Naive thymus-derived CD4-positive, alpha-beta T cell (primary cell): ENCODE results near the gene LHPP. TPM values are rescaled to one million over a fixed set of nuclear protein-coding genes. Genes with fewer than 3 reads are reported as not detected.

ENCODE experiments used
- ATAC-seq: fragments of 150-1000 bp; cut with Tn5 transposase; 2 replicates; pipeline ENCODE4 v1.10.0; 2021; ENCODE audit warnings: mild to moderate bottlenecking, moderate library complexity
- CTCF ChIA-PET: fragments of 350-600 bp; sonication (Branson Sonifier 250); formaldehyde crosslinking; loops from one replicate; lab custom pipeline; 2021; ENCODE audit warnings: antibody characterized with exemption; lab: Charles Lee
- POLR2A ChIA-PET: fragments of 350-600 bp; sonication (Branson Sonifier 250); formaldehyde crosslinking; loops from one replicate; lab custom pipeline; 2021; ENCODE audit warnings: antibody characterized with exemption, inconsistent platforms; lab: Charles Lee
- DNase-seq, 9 donors: peaks; one replicate each; pipeline versions ENCODE4 v3.0.0 to v3.0.0-alpha.2; 2020 to 2022; ENCODE audit warnings: mixed read lengths in 1 of 9
- H3K27ac ChIP-seq: one replicate; pipeline ENCODE4 v1.7.0; 2013; ENCODE audit warnings: mild to moderate bottlenecking, low read depth, low read length, moderate library complexity
- H3K27me3 ChIP-seq, 2 donors: one replicate each; pipeline ENCODE4 v1.7.0; 2013; ENCODE audit warnings: low read length in 2 of 2, mild to moderate bottlenecking in 2 of 2, moderate library complexity in 2 of 2; ENCODE audit not compliant: control insufficient read depth in 2 of 2, insufficient read depth in 2 of 2
- H3K36me3 ChIP-seq, 3 experiments: 1 replicate in 2 of 3; 2 replicates in 1 of 3; pipeline ENCODE4 v1.7.0; 2013; ENCODE audit warnings: low read length in 3 of 3, mild to moderate bottlenecking in 3 of 3, moderate library complexity in 1 of 3; ENCODE audit not compliant: insufficient read depth in 3 of 3, control insufficient read depth in 2 of 3
- H3K4me1 ChIP-seq, 2 donors: one replicate each; pipeline ENCODE4 v1.7.0; 2013; ENCODE audit warnings: low read length in 2 of 2, mild to moderate bottlenecking in 2 of 2, moderate library complexity in 1 of 2; ENCODE audit not compliant: control insufficient read depth in 2 of 2, insufficient read depth in 2 of 2
- H3K4me3 ChIP-seq: 2 replicates; pipeline ENCODE4 v1.7.0; 2013; ENCODE audit warnings: mild to moderate bottlenecking, low read length
- H3K9me3 ChIP-seq, 3 experiments: 1 replicate in 2 of 3; 2 replicates in 1 of 3; pipeline ENCODE4 v1.7.0; 2013; ENCODE audit warnings: low read length in 3 of 3; ENCODE audit not compliant: control insufficient read depth in 2 of 3
- H3K27ac Mint-ChIP-seq, 9 donors: one replicate each; pipeline ENCODE4 v1.8.0; 2020 to 2022; ENCODE audit warnings: mixed read lengths in 9 of 9, mild to moderate bottlenecking in 8 of 9, moderate library complexity in 5 of 9, inconsistent platforms in 2 of 9
- H3K27me3 Mint-ChIP-seq, 5 donors: one replicate each; pipeline ENCODE4 v1.8.0; 2021 to 2022; ENCODE audit warnings: mixed read lengths in 5 of 5, mild to moderate bottlenecking in 1 of 5
- H3K36me3 Mint-ChIP-seq, 5 donors: one replicate each; pipeline ENCODE4 v1.8.0; 2020 to 2022; ENCODE audit warnings: mixed read lengths in 5 of 5, mild to moderate bottlenecking in 3 of 5, inconsistent platforms in 1 of 5
- H3K4me1 Mint-ChIP-seq, 7 donors: one replicate each; pipeline ENCODE4 v1.8.0; 2020 to 2022; ENCODE audit warnings: mixed read lengths in 7 of 7, mild to moderate bottlenecking in 3 of 7, inconsistent platforms in 1 of 7
- H3K4me3 Mint-ChIP-seq, 10 donors: one replicate each; pipeline ENCODE4 v1.8.0; 2020 to 2022; ENCODE audit warnings: mild to moderate bottlenecking in 10 of 10, mixed read lengths in 10 of 10, moderate library complexity in 6 of 10, inconsistent platforms in 2 of 10
- H3K9me3 Mint-ChIP-seq, 11 donors: one replicate each; pipeline ENCODE4 v1.8.0; 2020 to 2022; ENCODE audit warnings: mixed read lengths in 11 of 11, mild to moderate bottlenecking in 4 of 11, inconsistent platforms in 1 of 11, moderate library complexity in 1 of 11
- intact Hi-C, 2 donors: fragments of 100-400 bp; cut with micrococcal nuclease; formaldehyde crosslinking; loops; one replicate each; pipeline ENCODE4 v1.15.1; 2023
- polyA plus RNA-seq, 2 donors: library from polyadenylated mRNA; unstranded; fragments of 300-500 nt; fragmentation: Illumina TruSeq; gene quantifications; one replicate each; pipeline ENCODE4 v1.2.3, GENCODE V29; 2021
- total RNA-seq, 6 experiments: library from RNA in 5 of 6; stranded (reverse) in 5 of 6; gene quantifications; 1 replicate in 5 of 6; 2 replicates in 1 of 6; pipeline ENCODE4 v1.2.3 and lab custom pipeline; 2021 to 2026

The LHPP gene
- total and polyA plus RNA-seq, 7 experiments from 2014 or later: 19.8 to 31.2 (median 23.4) TPM

DNA sequence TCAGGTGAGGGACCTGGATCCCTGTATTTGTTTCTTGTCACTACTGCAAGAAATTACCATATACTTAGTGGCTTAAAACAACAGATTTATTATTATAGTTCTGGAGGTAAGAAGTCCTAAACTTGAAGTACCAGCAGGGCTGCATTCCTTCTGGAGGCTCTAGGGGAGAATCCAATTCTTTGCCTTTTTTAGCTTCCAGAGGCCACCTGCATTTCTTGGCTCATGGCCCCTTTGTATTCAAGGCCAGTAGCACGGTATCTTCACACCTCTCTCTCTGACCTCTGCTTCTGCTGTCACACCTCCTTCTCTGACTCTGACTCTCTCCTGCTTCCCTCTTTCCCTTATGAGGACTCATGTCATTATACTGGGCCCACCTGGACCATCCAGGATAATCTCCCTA lies 2.2 kb upstream of the LHPP start:
- H3K27me3 Mint-ChIP-seq: peaks cover 21 to 37% (median 34%) of the 10 kb centered on the region in 5 donors
- Histone ChIP-seq H3K9me3 (no peaks in the 10 kb centered on the region), H3K36me3 (no peaks in the 10 kb centered on the region), H3K4me3 (no peak overlapping the region), H3K4me1 (peaks cover 4 to 10% of the 10 kb centered on the region in 2 donors), H3K27ac (no peak overlapping the region), H3K27me3 (no peaks in the 10 kb centered on the region)
- peaks cover 7 to 16% (median 9%) of the 10 kb centered on the region in 7 donors for H3K4me1 Mint-ChIP-seq
- H3K4me3 Mint-ChIP-seq: no peak overlapping the region
- peaks cover 0 to 4% (median 0%) of the 10 kb centered on the region in 11 donors for H3K9me3 Mint-ChIP-seq
- ChIA-PET POLR2A (no interaction called here), CTCF (no interaction called here)
- ATAC-seq (no peak), DNase-seq (no peak)
- intact Hi-C loops: no loop called here
- H3K36me3 Mint-ChIP-seq: peaks cover 0 to 3% (median 0%) of the 10 kb centered on the region in 5 donors
- no peak overlapping the region for H3K27ac Mint-ChIP-seq

DNA sequence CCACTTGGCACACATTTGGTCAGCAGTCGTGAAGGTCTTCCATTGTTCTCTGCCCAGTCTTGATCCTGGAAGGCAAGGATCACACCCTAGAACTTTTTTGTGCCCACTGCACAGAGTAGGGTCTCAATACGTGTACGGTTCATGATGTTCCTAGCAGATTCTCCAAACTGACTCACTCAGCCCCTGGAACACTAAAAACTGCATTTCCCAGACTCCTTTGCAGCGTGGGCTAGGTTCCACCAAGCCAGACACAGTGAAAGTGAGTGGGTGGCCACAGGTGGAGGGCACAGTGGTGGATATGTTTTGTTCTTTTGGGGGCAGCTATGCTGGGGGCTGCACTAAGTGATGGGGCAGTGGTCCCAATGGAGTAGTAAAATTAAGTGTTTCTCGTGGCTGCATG lies 1.5 kb upstream of the LHPP start:
- DNase-seq (no peak), ATAC-seq (no peak)
- H3K4me1 ChIP-seq: peaks cover 10 to 11% of the 10 kb centered on the region in 2 donors
- H3K9me3 Mint-ChIP-seq: peaks cover 0 to 4% (median 0%) of the 10 kb centered on the region in 11 donors
- peak overlapping the region in 1 of 10 donors; percentile 25 for H3K4me3 Mint-ChIP-seq
- H3K4me3 ChIP-seq: no peak overlapping the region
- no peaks in the 10 kb centered on the region for H3K27me3 ChIP-seq
- H3K9me3 ChIP-seq: no peaks in the 10 kb centered on the region
- intact Hi-C loops: loop anchor here (2.0 kb wide), 2 partner anchors 285 to 1451 kb away; partner anchors contain the start of genes ACADSB (in 1 of the 2), FAM53B (in 1 of the 2) and IKZF5 (in 1 of the 2)
- peaks cover 13 to 30% (median 27%) of the 10 kb centered on the region in 5 donors for H3K27me3 Mint-ChIP-seq
- no peak overlapping the region for H3K27ac ChIP-seq
- POLR2A ChIA-PET: interaction anchor here (0.7 kb wide), 1 partner anchor 40 kb away, joined by 3 read pairs; no protein-coding TSS in a partner anchor
- no peaks in the 10 kb centered on the region for H3K36me3 ChIP-seq
- CTCF ChIA-PET: no interaction called here
- peaks cover 15 to 23% (median 17%) of the 10 kb centered on the region in 7 donors for H3K4me1 Mint-ChIP-seq
- H3K27ac Mint-ChIP-seq: peak overlapping the region in 1 of 9 donors; percentile 74
- peaks cover 0 to 10% (median 0%) of the 10 kb centered on the region in 5 donors for H3K36me3 Mint-ChIP-seq

DNA sequence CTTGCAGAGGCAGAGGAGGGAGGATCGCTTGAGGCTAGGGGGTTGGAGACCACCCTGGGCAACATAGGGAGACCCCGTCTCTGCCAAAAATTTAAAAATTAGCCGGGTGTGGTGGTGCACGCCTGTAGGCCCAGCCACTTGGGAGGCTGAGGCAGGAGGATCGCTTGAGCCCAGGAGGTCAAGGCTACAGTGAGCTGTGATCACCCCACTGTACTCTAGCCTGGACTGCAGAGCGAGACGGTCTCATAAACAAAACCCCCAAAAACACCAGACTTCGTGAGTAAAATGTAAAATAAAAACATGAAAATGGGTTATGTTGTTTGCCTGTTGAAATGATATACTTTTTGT lies 699 bp downstream of the LHPP start:
- Histone ChIP-seq H3K9me3 (no peaks in the 10 kb centered on the region), H3K27ac (peak overlapping the region; percentile 76), H3K4me1 (peaks cover 13 to 21% of the 10 kb centered on the region in 2 donors), H3K36me3 (no peaks in the 10 kb centered on the region), H3K27me3 (no peaks in the 10 kb centered on the region), H3K4me3 (peak overlapping the region; percentile 76)
- ATAC-seq (no peak), DNase-seq (no peak)
- peaks cover 25 to 35% (median 29%) of the 10 kb centered on the region in 7 donors for H3K4me1 Mint-ChIP-seq
- intact Hi-C loops: loop anchor here in 1 of 2 donors (1.0 kb wide), 2 partner anchors 282 to 468 kb away; partner anchors contain the start of gene FAM53B
- peak overlapping the region; percentile 59 to 96 (median 90) for H3K27ac Mint-ChIP-seq
- peaks cover 0 to 12% (median 0%) of the 10 kb centered on the region in 5 donors for H3K36me3 Mint-ChIP-seq
- peaks cover 0 to 13% (median 6%) of the 10 kb centered on the region in 5 donors for H3K27me3 Mint-ChIP-seq
- CTCF ChIA-PET: interaction anchor here (1.0 kb wide), 1 partner anchor 280 kb away, joined by 3 read pairs; no protein-coding TSS in a partner anchor
- POLR2A ChIA-PET: interaction anchor here (0.6 to 1.6 kb wide), 5 partner anchors 10 to 59 kb away, joined by 3 to 4 read pairs (median 3); no protein-coding TSS in a partner anchor
- peaks cover 0 to 2% (median 0%) of the 10 kb centered on the region in 11 donors for H3K9me3 Mint-ChIP-seq
- peak overlapping the region; percentile 69 to 93 (median 90) for H3K4me3 Mint-ChIP-seq

DNA sequence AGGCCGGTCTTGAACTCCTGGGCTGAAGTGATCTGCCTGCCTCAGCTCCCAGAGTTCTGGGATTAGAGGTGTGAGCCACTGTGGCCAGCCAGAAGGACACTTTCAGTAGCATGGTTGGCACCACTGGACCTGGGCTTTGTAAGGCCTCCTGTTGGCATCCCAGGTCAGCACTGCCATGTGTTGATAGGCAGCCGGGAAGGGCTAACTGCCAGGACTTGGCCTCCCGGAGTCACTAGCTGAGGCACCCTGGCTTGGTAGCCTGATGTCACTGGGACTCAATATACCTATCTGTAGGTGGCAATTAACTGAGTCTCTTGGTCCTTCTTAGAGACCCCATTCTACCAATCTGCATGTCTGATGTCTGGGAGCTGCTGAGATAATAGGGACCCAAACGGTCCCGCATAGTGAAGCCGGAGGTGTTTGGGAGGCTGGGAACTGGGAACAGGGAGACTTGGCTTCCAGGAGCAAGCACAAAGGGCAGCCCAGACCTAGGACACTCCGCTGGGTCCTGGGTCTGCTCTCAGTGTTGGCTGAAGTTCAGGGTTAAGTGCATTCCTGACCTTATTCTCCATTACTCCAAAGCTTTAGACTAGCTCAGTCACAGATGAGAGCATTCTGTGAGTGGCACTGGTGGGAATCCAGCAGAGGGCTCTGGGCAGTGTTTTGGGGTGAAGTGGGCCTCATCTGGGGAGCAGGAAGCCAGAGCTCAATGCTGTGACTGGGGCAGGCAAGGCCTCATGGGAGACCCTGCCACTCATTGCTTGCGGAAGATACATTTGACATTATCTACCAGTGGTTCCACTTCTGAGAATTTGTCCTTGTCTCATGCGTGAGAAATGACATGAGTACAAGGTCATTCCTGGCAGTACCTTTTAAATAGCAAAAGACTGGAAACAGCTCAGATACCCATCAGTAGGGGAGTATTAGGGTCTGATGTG lies 2.7 kb downstream of the LHPP start:
- H3K36me3 ChIP-seq: no peaks in the 10 kb centered on the region
- H3K4me1 ChIP-seq: peaks cover 13 to 21% of the 10 kb centered on the region in 2 donors
- Mint-ChIP-seq H3K27ac (peak overlapping the region; percentile 69 to 94 (median 92)), H3K36me3 (peaks cover 0 to 12% (median 2%) of the 10 kb centered on the region in 5 donors), H3K4me3 (peak overlapping the region; percentile 53 to 79 (median 70)), H3K27me3 (no peaks in the 10 kb centered on the region), H3K9me3 (peaks cover 0 to 2% (median 0%) of the 10 kb centered on the region in 11 donors), H3K4me1 (peaks cover 26 to 35% (median 29%) of the 10 kb centered on the region in 7 donors)
- ATAC-seq: no peak
- intact Hi-C loops: no loop called here
- H3K9me3 ChIP-seq: no peaks in the 10 kb centered on the region
- DNase-seq: no peak
- POLR2A ChIA-PET: interaction anchor here (0.6 to 0.8 kb wide), 3 partner anchors 45 to 1312 kb away, joined by 3 read pairs; no protein-coding TSS in a partner anchor
- no peaks in the 10 kb centered on the region for H3K27me3 ChIP-seq
- no peak overlapping the region for H3K4me3 ChIP-seq
- peak overlapping the region; percentile 40 for H3K27ac ChIP-seq
- CTCF ChIA-PET: interaction anchor here (0.8 to 1.2 kb wide), 2 partner anchors 60 to 281 kb away, joined by 3 to 4 read pairs; no protein-coding TSS in a partner anchor

DNA sequence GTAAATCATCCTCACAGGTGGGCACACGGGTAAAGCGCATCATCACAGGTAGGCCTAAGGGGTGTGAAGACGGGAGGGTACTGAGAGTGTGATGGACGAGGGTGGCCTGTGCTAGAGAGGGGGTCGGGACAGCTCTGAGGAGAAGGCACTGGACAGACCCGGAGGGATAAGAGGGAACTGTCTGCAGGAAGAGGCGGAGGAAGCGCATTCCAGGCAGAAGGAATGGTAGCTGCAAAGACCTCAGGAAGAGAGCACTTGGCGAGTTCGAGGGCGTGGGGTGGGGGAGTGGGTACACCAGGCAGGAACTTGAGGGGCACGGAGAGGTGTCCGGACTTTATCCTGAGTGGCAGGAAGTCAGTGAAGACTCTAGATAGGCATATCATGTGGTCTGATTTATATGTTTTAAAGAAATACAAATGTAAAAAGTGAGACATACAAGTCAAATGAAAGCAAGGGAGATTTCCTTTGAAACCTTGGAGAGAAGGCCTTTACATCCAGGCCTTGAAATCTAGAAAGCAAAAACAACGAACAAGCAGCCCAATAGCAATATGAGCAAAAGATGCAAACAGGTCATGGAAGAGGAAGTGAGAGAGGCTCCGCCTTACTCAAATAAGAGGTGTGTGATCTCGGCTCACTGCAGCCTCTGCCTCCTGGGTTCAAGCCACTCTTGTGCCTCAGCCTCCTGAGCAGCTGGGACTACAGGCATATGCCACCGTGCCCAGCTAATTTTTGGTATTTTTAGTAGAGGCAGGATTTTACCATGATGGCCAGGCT lies 3.6 kb downstream of the LHPP start:
- intact Hi-C loops: no loop called here
- Mint-ChIP-seq H3K4me1 (peaks cover 26 to 35% (median 29%) of the 10 kb centered on the region in 7 donors), H3K27ac (peak overlapping the region; percentile 69 to 94 (median 92)), H3K27me3 (no peaks in the 10 kb centered on the region), H3K9me3 (peaks cover 0 to 2% (median 0%) of the 10 kb centered on the region in 11 donors), H3K36me3 (peaks cover 0 to 12% (median 3%) of the 10 kb centered on the region in 5 donors), H3K4me3 (peak overlapping the region; percentile 53 to 79 (median 70))
- peak in 4 of 9 donors; percentile 13 to 38 (median 22) for DNase-seq
- ATAC-seq: no peak
- Histone ChIP-seq H3K9me3 (no peaks in the 10 kb centered on the region), H3K4me3 (no peak overlapping the region), H3K36me3 (peaks cover 0 to 7% (median 0%) of the 10 kb centered on the region in 3 experiments), H3K4me1 (peaks cover 13 to 21% of the 10 kb centered on the region in 2 donors), H3K27me3 (no peaks in the 10 kb centered on the region), H3K27ac (peak overlapping the region; percentile 40)
- CTCF ChIA-PET: interaction anchor here (0.6 to 1.1 kb wide), 2 partner anchors 64 to 379 kb away, joined by 3 read pairs; no protein-coding TSS in a partner anchor
- POLR2A ChIA-PET: interaction anchor here (0.7 to 0.8 kb wide), 2 partner anchors 46 to 48 kb away, joined by 3 read pairs; no protein-coding TSS in a partner anchor
